ENCODE results near the gene TOMT. TPM values are rescaled to one million over a fixed set of nuclear protein-coding genes. Genes with fewer than 3 reads are reported as not detected.

The TOMT gene
- total and polyA plus RNA-seq, 2 of the 13 experiments (the other 11 are each of a cell fraction or from before 2014, with no cell fraction given) = not detected

DNA sequence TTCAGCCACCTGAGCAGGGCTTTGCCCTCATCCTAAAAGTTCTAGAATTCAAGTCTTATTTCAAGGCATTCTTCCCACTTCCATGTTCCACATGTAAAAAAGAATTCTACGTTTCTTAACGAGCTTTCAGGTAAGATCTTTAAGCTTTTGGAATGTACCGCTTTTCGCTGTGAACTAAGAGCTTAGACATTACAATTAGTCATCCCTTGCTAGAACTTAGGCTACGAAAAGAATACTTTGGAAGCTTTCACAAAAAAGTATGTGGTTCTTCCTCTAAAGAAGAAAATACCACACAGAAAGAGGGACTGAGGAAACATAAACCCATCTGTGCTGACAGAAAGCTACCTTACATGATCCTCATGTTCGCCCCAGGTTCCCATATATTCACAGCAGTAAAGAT, 27.2 kb upstream of the TOMT start:
- peak overlapping the region; percentile 77 for H3K9ac ChIP-seq (ENCODE audit: insufficient read depth, low read depth, low read length)
- H3K4me2 ChIP-seq (ENCODE audit: low read depth, low read length) = peak overlapping the region; percentile 82
- TF ChIP-seq ZNF12 (CRISPR knock-in tag; IDR thresholded peaks at IDR 0.05) (no peak), SKI (IDR thresholded peaks at IDR 0.05; ENCODE audit: partially characterized antibody) (no peak), ZNF552 (CRISPR knock-in tag; IDR thresholded peaks at IDR 0.05; ENCODE audit: borderline replicate concordance) (no peak), ZNF34 (CRISPR knock-in tag; IDR thresholded peaks at IDR 0.05; ENCODE audit: borderline replicate concordance) (no peak), ZFX (CRISPR knock-in tag; IDR thresholded peaks at IDR 0.05; ENCODE audit: low read depth) (no peak), ISX (CRISPR knock-in tag; conservative IDR thresholded peaks at IDR 0.05) (no peak), HNRNPH1 (optimal IDR thresholded peaks at IDR 0.05; ENCODE audit: low read depth, low read length) (no peak), ZNF331 (CRISPR knock-in tag; IDR thresholded peaks at IDR 0.05) (no peak)
- TF ChIP-seq, protein P1, sequence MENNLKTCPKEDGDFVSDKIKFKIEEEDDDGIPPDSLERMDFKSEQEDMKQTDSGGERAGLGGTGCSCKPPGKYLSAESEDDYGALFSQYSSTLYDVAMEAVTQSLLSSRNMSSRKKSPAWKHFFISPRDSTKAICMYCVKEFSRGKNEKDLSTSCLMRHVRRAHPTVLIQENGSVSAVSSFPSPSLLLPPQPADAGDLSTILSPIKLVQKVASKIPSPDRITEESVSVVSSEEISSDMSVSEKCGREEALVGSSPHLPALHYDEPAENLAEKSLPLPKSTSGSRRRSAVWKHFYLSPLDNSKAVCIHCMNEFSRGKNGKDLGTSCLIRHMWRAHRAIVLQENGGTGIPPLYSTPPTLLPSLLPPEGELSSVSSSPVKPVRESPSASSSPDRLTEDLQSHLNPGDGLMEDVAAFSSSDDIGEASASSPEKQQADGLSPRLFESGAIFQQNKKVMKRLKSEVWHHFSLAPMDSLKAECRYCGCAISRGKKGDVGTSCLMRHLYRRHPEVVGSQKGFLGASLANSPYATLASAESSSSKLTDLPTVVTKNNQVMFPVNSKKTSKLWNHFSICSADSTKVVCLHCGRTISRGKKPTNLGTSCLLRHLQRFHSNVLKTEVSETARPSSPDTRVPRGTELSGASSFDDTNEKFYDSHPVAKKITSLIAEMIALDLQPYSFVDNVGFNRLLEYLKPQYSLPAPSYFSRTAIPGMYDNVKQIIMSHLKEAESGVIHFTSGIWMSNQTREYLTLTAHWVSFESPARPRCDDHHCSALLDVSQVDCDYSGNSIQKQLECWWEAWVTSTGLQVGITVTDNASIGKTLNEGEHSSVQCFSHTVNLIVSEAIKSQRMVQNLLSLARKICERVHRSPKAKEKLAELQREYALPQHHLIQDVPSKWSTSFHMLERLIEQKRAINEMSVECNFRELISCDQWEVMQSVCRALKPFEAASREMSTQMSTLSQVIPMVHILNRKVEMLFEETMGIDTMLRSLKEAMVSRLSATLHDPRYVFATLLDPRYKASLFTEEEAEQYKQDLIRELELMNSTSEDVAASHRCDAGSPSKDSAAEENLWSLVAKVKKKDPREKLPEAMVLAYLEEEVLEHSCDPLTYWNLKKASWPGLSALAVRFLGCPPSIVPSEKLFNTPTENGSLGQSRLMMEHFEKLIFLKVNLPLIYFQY (CRISPR knock-in tag; IDR thresholded peaks at IDR 0.05; ENCODE audit: borderline replicate concordance) = no peak
- TF ChIP-seq, protein P2, sequence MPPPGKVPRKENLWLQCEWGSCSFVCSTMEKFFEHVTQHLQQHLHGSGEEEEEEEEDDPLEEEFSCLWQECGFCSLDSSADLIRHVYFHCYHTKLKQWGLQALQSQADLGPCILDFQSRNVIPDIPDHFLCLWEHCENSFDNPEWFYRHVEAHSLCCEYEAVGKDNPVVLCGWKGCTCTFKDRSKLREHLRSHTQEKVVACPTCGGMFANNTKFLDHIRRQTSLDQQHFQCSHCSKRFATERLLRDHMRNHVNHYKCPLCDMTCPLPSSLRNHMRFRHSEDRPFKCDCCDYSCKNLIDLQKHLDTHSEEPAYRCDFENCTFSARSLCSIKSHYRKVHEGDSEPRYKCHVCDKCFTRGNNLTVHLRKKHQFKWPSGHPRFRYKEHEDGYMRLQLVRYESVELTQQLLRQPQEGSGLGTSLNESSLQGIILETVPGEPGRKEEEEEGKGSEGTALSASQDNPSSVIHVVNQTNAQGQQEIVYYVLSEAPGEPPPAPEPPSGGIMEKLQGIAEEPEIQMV (CRISPR knock-in tag; IDR thresholded peaks at IDR 0.05; ENCODE audit: low read depth) = no peak
- TF ChIP-seq, protein P3, sequence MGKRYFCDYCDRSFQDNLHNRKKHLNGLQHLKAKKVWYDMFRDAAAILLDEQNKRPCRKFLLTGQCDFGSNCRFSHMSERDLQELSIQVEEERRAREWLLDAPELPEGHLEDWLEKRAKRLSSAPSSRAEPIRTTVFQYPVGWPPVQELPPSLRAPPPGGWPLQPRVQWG (CRISPR knock-in tag; IDR thresholded peaks at IDR 0.05; ENCODE audit: borderline replicate concordance, low read depth) = no peak
- TF ChIP-seq, protein P4, sequence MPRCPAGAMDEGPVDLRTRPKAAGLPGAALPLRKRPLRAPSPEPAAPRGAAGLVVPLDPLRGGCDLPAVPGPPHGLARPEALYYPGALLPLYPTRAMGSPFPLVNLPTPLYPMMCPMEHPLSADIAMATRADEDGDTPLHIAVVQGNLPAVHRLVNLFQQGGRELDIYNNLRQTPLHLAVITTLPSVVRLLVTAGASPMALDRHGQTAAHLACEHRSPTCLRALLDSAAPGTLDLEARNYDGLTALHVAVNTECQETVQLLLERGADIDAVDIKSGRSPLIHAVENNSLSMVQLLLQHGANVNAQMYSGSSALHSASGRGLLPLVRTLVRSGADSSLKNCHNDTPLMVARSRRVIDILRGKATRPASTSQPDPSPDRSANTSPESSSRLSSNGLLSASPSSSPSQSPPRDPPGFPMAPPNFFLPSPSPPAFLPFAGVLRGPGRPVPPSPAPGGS (CRISPR knock-in tag; IDR thresholded peaks at IDR 0.05) = no peak
- TF ChIP-seq, protein P5, sequence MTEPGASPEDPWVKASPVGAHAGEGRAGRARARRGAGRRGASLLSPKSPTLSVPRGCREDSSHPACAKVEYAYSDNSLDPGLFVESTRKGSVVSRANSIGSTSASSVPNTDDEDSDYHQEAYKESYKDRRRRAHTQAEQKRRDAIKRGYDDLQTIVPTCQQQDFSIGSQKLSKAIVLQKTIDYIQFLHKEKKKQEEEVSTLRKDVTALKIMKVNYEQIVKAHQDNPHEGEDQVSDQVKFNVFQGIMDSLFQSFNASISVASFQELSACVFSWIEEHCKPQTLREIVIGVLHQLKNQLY (CRISPR knock-in tag; IDR thresholded peaks at IDR 0.05) = no peak
- 81% methylated on average over 6 of the region's 6 CpGs for WGBS (ENCODE audit: low lambda C conversion rate)
- peak overlapping the region; percentile 71 to 92 (median 83); a peak in 4 of 6 replicates for H3K4me3 ChIP-seq (replicated peaks in 1 of 3; ENCODE audit: insufficient read depth in 1 of 3, low read depth in 2 of 3, low read length in 3 of 3)
- no peak for FAIRE-seq
- BruUV-seq (replicated peaks) = TSS peak; percentile 53
- peaks cover 0 to 10% of the 10 kb centered on the region in 2 experiments; a peak in 3 of 5 replicates for H3K36me3 ChIP-seq (replicated peaks in 1 of 2; ENCODE audit: control insufficient read depth in 1 of 2, insufficient read depth in 2 of 2, low read length in 2 of 2)
- in situ Hi-C loops (cut with HindIII; ENCODE audit: extremely low pct_ligation_motif_present, low pct_unique_long_range_greater_than_20kb) = no loop called here
- H3K27ac ChIP-seq (ENCODE audit: extremely low read length, insufficient read depth, low read length) = peak overlapping the region; percentile 86
- POLR2A ChIA-PET = interaction anchor here (1.2 to 2.5 kb wide), 2 partner anchors 22 to 37 kb away, joined by 3 to 18 read pairs; no protein-coding TSS in a partner anchor
- H3K9me3 ChIP-seq (ENCODE audit: low read length) = no peaks in the 10 kb centered on the region
- CTCF ChIA-PET (ENCODE audit: low intra/inter-chr PET ratio, low total read pairs) = no interaction called here
- H4K20me1 ChIP-seq (ENCODE audit: insufficient read depth, low read length) = no peaks in the 10 kb centered on the region
- no peaks in the 10 kb centered on the region; a peak in 1 of 5 replicates for H3K27me3 ChIP-seq (ENCODE audit: control insufficient read depth in 1 of 2, insufficient read depth in 2 of 2, low read length in 2 of 2)
- ATAC-seq = no peak
- H2AFZ ChIP-seq (ENCODE audit: low read length) = no peak overlapping the region
- DNase-seq (ENCODE audit: low spot score) = no peak
- intact Hi-C loops (cut with micrococcal nuclease; ENCODE audit: unreplicated experiment) = no loop called here
- peaks cover 24% of the 10 kb centered on the region for H3K4me1 ChIP-seq (ENCODE audit: insufficient read depth, low read length)
- peaks cover 57% of the 10 kb centered on the region for H3K79me2 ChIP-seq (ENCODE audit: insufficient read depth, low read length)

All from HepG2 (cell line).